Keratinocyte (primary cell): Measurements from ENCODE around the gene PCSK2.

Experiments used
- CTCF ChIP-seq, 3 experiments: IDR thresholded peaks in 1 of 3; conservative IDR thresholded peaks in 1 of 3; optimal IDR thresholded peaks in 1 of 3; 2 replicates in 2 of 3; 3 replicates in 1 of 3; pipeline versions ENCODE3 to v1.5.1; 2011; ENCODE audit warnings: low read length in 3 of 3, mild to moderate bottlenecking in 3 of 3, moderate library complexity in 2 of 3, control low read depth in 1 of 3, inconsistent platforms in 1 of 3; ENCODE audit not compliant: insufficient read depth in 2 of 3; ENCODE audit errors: extremely low read depth in 1 of 3
- EZH2 ChIP-seq: IDR thresholded peaks from one replicate; pipeline ENCODE4 v1.6.1; 2012; ENCODE audit warnings: inconsistent platforms, mild to moderate bottlenecking, low read length, moderate library complexity

DNA sequence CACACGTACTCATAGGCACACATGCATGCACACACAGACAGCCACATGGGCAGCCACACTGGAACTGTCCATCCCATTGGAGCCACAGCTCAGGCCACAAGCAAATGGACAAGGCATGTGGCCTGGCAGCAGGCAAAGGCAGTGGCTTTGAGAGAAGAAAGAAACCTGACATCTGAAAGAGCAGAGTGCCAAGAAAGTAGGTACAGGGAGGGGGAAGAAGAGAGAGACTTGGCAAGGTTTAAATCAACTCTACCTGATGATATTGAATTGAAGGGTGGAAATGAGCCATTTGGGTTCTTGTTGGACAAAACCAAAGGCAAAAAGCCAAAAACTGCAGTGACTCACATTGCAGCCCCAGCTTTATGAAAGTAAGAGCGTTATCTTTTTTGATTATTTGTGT lies 142.7 kb downstream of the PCSK2 start:
- no peak for TF ChIP-seq CTCF (optimal IDR thresholded peaks at IDR 0.05 in 1 of 3, IDR thresholded peaks at IDR 0.05 in 1 of 3, conservative IDR thresholded peaks at IDR 0.05 in 1 of 3; ENCODE audit: extremely low read depth in 1 of 3, insufficient read depth in 2 of 3, low read length in 3 of 3)
- no peak for TF ChIP-seq EZH2
